ENCODE results near the gene RNPEPL1.

- TF ChIP-seq, protein P1, sequence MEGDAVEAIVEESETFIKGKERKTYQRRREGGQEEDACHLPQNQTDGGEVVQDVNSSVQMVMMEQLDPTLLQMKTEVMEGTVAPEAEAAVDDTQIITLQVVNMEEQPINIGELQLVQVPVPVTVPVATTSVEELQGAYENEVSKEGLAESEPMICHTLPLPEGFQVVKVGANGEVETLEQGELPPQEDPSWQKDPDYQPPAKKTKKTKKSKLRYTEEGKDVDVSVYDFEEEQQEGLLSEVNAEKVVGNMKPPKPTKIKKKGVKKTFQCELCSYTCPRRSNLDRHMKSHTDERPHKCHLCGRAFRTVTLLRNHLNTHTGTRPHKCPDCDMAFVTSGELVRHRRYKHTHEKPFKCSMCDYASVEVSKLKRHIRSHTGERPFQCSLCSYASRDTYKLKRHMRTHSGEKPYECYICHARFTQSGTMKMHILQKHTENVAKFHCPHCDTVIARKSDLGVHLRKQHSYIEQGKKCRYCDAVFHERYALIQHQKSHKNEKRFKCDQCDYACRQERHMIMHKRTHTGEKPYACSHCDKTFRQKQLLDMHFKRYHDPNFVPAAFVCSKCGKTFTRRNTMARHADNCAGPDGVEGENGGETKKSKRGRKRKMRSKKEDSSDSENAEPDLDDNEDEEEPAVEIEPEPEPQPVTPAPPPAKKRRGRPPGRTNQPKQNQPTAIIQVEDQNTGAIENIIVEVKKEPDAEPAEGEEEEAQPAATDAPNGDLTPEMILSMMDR (IDR thresholded peaks at IDR 0.05 in 4 of 5, conservative IDR thresholded peaks at IDR 0.05 in 1 of 5): no peak
- TF ChIP-seq POLR2A (IDR thresholded peaks at IDR 0.05): no peak
Measured at GRCh38 chr2:240593703-240594451, 25.6 kb downstream of the RNPEPL1 start.

Data from gastrocnemius medialis (tissue), 4 donors.